Testis (tissue), 3 donors: ENCODE data around the gene RET. TPM values are rescaled to one million over a fixed set of nuclear protein-coding genes. Genes with fewer than 3 reads are reported as not detected.

Experiments used
- DNase-seq: peaks from one replicate; pipeline ENCODE4 v3.0.0-alpha.2; 2019
- H3K27ac ChIP-seq, 2 donors: fragments of 200-600 bp; sonication (generic); one replicate each; pipeline ENCODE4 v1.5.1; 2019
- H3K27me3 ChIP-seq: fragments of 200-600 bp; sonication (generic); one replicate; pipeline ENCODE4 v1.5.1; 2019
- H3K36me3 ChIP-seq: fragments of 200-600 bp; sonication (generic); one replicate; pipeline ENCODE4 v1.5.1; 2017; ENCODE audit warnings: low read depth; ENCODE audit errors: missing control alignments
- H3K4me1 ChIP-seq: fragments of 200-600 bp; sonication (generic); one replicate; pipeline ENCODE4 v1.5.1; 2019
- H3K4me3 ChIP-seq, 2 donors: fragments of 200-600 bp; sonication (generic); one replicate each; pipeline ENCODE4 v1.5.1; 2017 to 2019
- H3K9me3 ChIP-seq: fragments of 200-600 bp; sonication (generic); one replicate; pipeline ENCODE4 v1.5.1; 2017
- CTCF ChIP-seq, 3 experiments: fragments of 450-650 bp in 2 of 3; fragments of 200-600 bp in 1 of 3; sonication (generic) in 1 of 3; IDR thresholded peaks; one replicate each; pipeline ENCODE4 v1.5.1; 2016 to 2019; ENCODE audit warnings: antibody characterized with exemption in 3 of 3, mild to moderate bottlenecking in 2 of 3, moderate library complexity in 1 of 3
- POLR2A ChIP-seq: fragments of 450-650 bp; IDR thresholded peaks from one replicate; pipeline ENCODE4 v1.6.1; 2017; ENCODE audit warnings: antibody characterized with exemption, mild to moderate bottlenecking, moderate library complexity
- WGBS, 2 donors: methylation state at CpG; one replicate each; pipeline ENCODE4 v1.1.5; 2018; 5-methylcytosine and 5-hydroxymethylcytosine counted together
- intact Hi-C: fragments of 100-400 bp; cut with DNase I; formaldehyde crosslinking; loops from one replicate; pipeline ENCODE4 v1.15.1; 2023; ENCODE audit warnings: low total_unique reads
- polyA plus RNA-seq: library from polyadenylated mRNA; stranded (reverse); fragments of 350-450 nt; fragmentation: Illumina TruSeq; extraction: RNeasy Lipid Tissue Mini Kit (QIAGEN cat#74804); gene quantifications from one replicate; pipeline ENCODE4 v1.2.3, GENCODE V29; 2014; ENCODE audit warnings: low read depth, low replicate concordance; ENCODE audit not compliant: insufficient read depth
- total RNA-seq, 2 donors: library from RNA; depleted of rRNA; stranded (reverse); fragments of >200 nt; gene quantifications; one replicate each; pipeline ENCODE4 v1.2.3, GENCODE V29; 2016

The RET gene
- total and polyA plus RNA-seq, 3 donors from 2014 or later, result 5.1 to 9.5 (median 7.3) TPM

- intact Hi-C loops, result loop anchor here (5.0 kb wide), 1 partner anchor 228 kb away; no protein-coding TSS in a partner anchor
- no peaks in the 10 kb centered on the region for H3K4me1 ChIP-seq
- DNase-seq, result no peak
- TF ChIP-seq POLR2A (no peak), CTCF (IDR thresholded peaks at IDR 0.05) (no peak)
- 81 to 83% methylated on average over 4 of the region's 4 CpGs for WGBS, 2 donors
- no peaks in the 10 kb centered on the region for H3K36me3 ChIP-seq
- H3K27me3 ChIP-seq, result no peaks in the 10 kb centered on the region
- H3K9me3 ChIP-seq, result no peaks in the 10 kb centered on the region
- H3K27ac ChIP-seq, result no peak overlapping the region
- no peak overlapping the region for H3K4me3 ChIP-seq
These were observed 23.1 kb downstream of the RET start for GRCh38 chr10:43099928-43100327.

DNA sequence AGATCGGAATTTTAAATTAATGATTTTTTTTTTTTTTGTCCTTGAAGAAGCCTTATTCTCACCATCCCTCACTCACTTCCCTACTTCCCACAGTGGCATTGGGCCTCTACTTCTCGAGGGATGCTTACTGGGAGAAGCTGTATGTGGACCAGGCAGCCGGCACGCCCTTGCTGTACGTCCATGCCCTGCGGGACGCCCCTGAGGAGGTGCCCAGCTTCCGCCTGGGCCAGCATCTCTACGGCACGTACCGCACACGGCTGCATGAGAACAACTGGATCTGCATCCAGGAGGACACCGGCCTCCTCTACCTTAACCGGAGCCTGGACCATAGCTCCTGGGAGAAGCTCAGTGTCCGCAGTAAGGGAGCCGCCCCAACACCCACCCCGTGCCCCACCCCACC is 23.5 kb downstream of the RET start:
- intact Hi-C loops, result loop anchor here (5.0 kb wide), 1 partner anchor 228 kb away; no protein-coding TSS in a partner anchor
- TF ChIP-seq POLR2A (no peak), CTCF (IDR thresholded peaks at IDR 0.05) (no peak)
- DNase-seq, result no peak
- Histone ChIP-seq H3K27ac (no peak overlapping the region), H3K27me3 (no peaks in the 10 kb centered on the region), H3K4me1 (no peaks in the 10 kb centered on the region), H3K9me3 (no peaks in the 10 kb centered on the region), H3K4me3 (no peak overlapping the region), H3K36me3 (no peaks in the 10 kb centered on the region)
- 90 to 93% methylated on average over 13 to 17 of the region's 17 CpGs for WGBS, 2 donors

DNA sequence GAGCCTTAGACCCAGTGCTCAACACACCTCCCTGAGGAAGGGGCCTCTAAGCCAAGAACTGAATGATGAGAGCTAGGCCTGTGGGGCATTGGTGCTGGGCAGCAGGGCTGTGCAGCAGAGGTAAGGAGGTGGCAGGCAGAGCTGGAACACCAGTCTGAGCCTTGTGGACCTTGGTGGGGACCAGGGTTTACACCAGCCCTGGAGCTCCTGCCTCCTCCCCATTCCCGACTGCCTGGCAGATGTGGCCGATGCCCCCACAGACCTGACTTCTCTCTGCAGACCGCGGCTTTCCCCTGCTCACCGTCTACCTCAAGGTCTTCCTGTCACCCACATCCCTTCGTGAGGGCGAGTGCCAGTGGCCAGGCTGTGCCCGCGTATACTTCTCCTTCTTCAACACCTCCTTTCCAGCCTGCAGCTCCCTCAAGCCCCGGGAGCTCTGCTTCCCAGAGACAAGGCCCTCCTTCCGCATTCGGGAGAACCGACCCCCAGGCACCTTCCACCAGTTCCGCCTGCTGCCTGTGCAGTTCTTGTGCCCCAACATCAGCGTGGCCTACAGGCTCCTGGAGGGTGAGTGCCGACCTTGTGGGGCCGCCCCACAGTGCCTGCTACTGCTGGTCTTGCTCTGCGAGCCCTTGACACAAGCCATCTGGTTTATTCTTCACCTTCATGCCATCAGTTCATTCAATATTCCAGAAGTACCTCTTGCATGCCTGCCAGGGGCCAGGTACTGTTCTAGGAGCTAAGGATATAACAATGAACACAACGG is 25.4 kb downstream of the RET start:
- 81 to 85% methylated on average over 19 of the region's 19 CpGs for WGBS, 2 donors
- no peak overlapping the region for H3K4me3 ChIP-seq
- H3K27me3 ChIP-seq, result no peaks in the 10 kb centered on the region

GRCh38 chr10:43105102-43105955 is 28.5 kb downstream of the RET start:
- H3K4me1 ChIP-seq, result no peaks in the 10 kb centered on the region
- H3K27ac ChIP-seq, result no peak overlapping the region
- no peak for TF ChIP-seq POLR2A
- TF ChIP-seq CTCF (IDR thresholded peaks at IDR 0.05), result peak; percentile 94 to 99 (median 96)
- H3K27me3 ChIP-seq, result no peaks in the 10 kb centered on the region
- peak overlapping the region; percentile 48 to 60 for H3K4me3 ChIP-seq
- no peaks in the 10 kb centered on the region for H3K9me3 ChIP-seq
- peak; percentile 71 for DNase-seq
- H3K36me3 ChIP-seq, result no peaks in the 10 kb centered on the region
- intact Hi-C loops, result no loop called here
- WGBS, 2 donors, result 2 to 17% methylated on average over 1 to 71 of the region's 71 CpGs

More for the DNA sequence above, 25.4 kb downstream of the RET start:
- H3K27ac ChIP-seq, result no peak overlapping the region
- no peak for DNase-seq
- intact Hi-C loops, result loop anchor here (5.0 kb wide), 1 partner anchor 230 kb away; no protein-coding TSS in a partner anchor
- H3K36me3 ChIP-seq, result no peaks in the 10 kb centered on the region
- no peaks in the 10 kb centered on the region for H3K4me1 ChIP-seq
- no peak for TF ChIP-seq CTCF (IDR thresholded peaks at IDR 0.05)
- no peak for TF ChIP-seq POLR2A
- no peaks in the 10 kb centered on the region for H3K9me3 ChIP-seq
